Measurements from ENCODE around the gene PVALEF.

- TF ChIP-seq CTCF (IDR thresholded peaks at IDR 0.05 in 4 of 5, conservative IDR thresholded peaks at IDR 0.05 in 1 of 5) = no peak
- no peak for TF ChIP-seq POLR2A (IDR thresholded peaks at IDR 0.05)
Measured at GRCh38 chr17:81167194-81167524, 1.9 kb downstream of the PVALEF start.
